ENCODE data around the gene SLC29A3. TPM values are rescaled to one million over a fixed set of nuclear protein-coding genes. Genes with fewer than 3 reads are reported as not detected.

The SLC29A3 gene
- total RNA-seq, 1 donor, result 2.5 TPM

- H3K36me3 ChIP-seq (ENCODE audit: insufficient read depth, low read length), result no peaks in the 10 kb centered on the region
- DNase-seq (ENCODE audit: insufficient read length, low spot score, missing footprints), result no peak
- no peaks in the 10 kb centered on the region for H3K9me3 ChIP-seq (ENCODE audit: low read depth, low read length)
- H3K4me1 ChIP-seq (ENCODE audit: insufficient read depth, low read length), result peaks cover 13% of the 10 kb centered on the region
- no peak overlapping the region for H2AFZ ChIP-seq (ENCODE audit: low read length)
- no peak overlapping the region for H3K4me2 ChIP-seq (ENCODE audit: insufficient read depth, low read length)
- H3K27ac ChIP-seq (ENCODE audit: low read depth, low read length), result no peak overlapping the region
- no peaks in the 10 kb centered on the region for H3K79me2 ChIP-seq (ENCODE audit: insufficient read depth, low read length)
- no peak for TF ChIP-seq CTCF (IDR thresholded peaks at IDR 0.05; ENCODE audit: extremely low read depth, low read depth, low read length)
- no peaks in the 10 kb centered on the region for H3K27me3 ChIP-seq (ENCODE audit: insufficient read depth, low read length)
- no peak overlapping the region for H3K4me3 ChIP-seq (ENCODE audit: insufficient read depth, low read length)
- H4K20me1 ChIP-seq (ENCODE audit: insufficient read depth, low read length), result no peaks in the 10 kb centered on the region
Observed at GRCh38 chr10:71359364-71360046, 40.4 kb downstream of the SLC29A3 start.

GRCh38 chr10:71360735-71361134 lies 41.7 kb downstream of the SLC29A3 start:
- no peaks in the 10 kb centered on the region for H3K79me2 ChIP-seq (ENCODE audit: insufficient read depth, low read length)
- no peak for DNase-seq (ENCODE audit: insufficient read length, low spot score, missing footprints)
- no peaks in the 10 kb centered on the region for H3K27me3 ChIP-seq (ENCODE audit: insufficient read depth, low read length)
- H3K4me2 ChIP-seq (ENCODE audit: insufficient read depth, low read length), result no peak overlapping the region
- no peak for TF ChIP-seq CTCF (IDR thresholded peaks at IDR 0.05; ENCODE audit: extremely low read depth, low read depth, low read length)
- no peaks in the 10 kb centered on the region for H3K9me3 ChIP-seq (ENCODE audit: low read depth, low read length)
- no peak overlapping the region for H3K27ac ChIP-seq (ENCODE audit: low read depth, low read length)
- no peaks in the 10 kb centered on the region for H3K36me3 ChIP-seq (ENCODE audit: insufficient read depth, low read length)
- H2AFZ ChIP-seq (ENCODE audit: low read length), result no peak overlapping the region
- no peaks in the 10 kb centered on the region for H4K20me1 ChIP-seq (ENCODE audit: insufficient read depth, low read length)
- peaks cover 9% of the 10 kb centered on the region for H3K4me1 ChIP-seq (ENCODE audit: insufficient read depth, low read length)
- no peak overlapping the region for H3K4me3 ChIP-seq (ENCODE audit: insufficient read depth, low read length)

- no peaks in the 10 kb centered on the region for H4K20me1 ChIP-seq (ENCODE audit: insufficient read depth, low read length)
- H3K9me3 ChIP-seq (ENCODE audit: low read depth, low read length), result no peaks in the 10 kb centered on the region
- no peak for DNase-seq (ENCODE audit: insufficient read length, low spot score, missing footprints)
- no peaks in the 10 kb centered on the region for H3K27me3 ChIP-seq (ENCODE audit: insufficient read depth, low read length)
- TF ChIP-seq CTCF (IDR thresholded peaks at IDR 0.05; ENCODE audit: extremely low read depth, low read depth, low read length), result no peak
- no peak overlapping the region for H3K4me2 ChIP-seq (ENCODE audit: insufficient read depth, low read length)
- H3K36me3 ChIP-seq (ENCODE audit: insufficient read depth, low read length), result no peaks in the 10 kb centered on the region
- no peak overlapping the region for H3K4me3 ChIP-seq (ENCODE audit: insufficient read depth, low read length)
- no peaks in the 10 kb centered on the region for H3K79me2 ChIP-seq (ENCODE audit: insufficient read depth, low read length)
- no peak overlapping the region for H3K27ac ChIP-seq (ENCODE audit: low read depth, low read length)
- H3K4me1 ChIP-seq (ENCODE audit: insufficient read depth, low read length), result peaks cover 9% of the 10 kb centered on the region
- H2AFZ ChIP-seq (ENCODE audit: low read length), result no peak overlapping the region
Observed at GRCh38 chr10:71361581-71361980, 42.5 kb downstream of the SLC29A3 start.

DNA sequence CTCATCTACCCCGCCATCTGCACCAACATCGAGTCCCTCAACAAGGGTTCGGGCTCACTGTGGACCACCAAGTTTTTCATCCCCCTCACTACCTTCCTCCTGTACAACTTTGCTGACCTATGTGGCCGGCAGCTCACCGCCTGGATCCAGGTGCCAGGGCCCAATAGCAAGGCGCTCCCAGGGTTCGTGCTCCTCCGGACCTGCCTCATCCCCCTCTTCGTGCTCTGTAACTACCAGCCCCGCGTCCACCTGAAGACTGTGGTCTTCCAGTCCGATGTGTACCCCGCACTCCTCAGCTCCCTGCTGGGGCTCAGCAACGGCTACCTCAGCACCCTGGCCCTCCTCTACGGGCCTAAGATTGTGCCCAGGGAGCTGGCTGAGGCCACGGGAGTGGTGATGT lies 43.1 kb downstream of the SLC29A3 start:
- no peak overlapping the region for H3K4me2 ChIP-seq (ENCODE audit: insufficient read depth, low read length)
- no peak overlapping the region for H2AFZ ChIP-seq (ENCODE audit: low read length)
- peaks cover 15% of the 10 kb centered on the region for H3K4me1 ChIP-seq (ENCODE audit: insufficient read depth, low read length)
- no peaks in the 10 kb centered on the region for H3K36me3 ChIP-seq (ENCODE audit: insufficient read depth, low read length)
- H3K9me3 ChIP-seq (ENCODE audit: low read depth, low read length), result no peaks in the 10 kb centered on the region
- TF ChIP-seq CTCF (IDR thresholded peaks at IDR 0.05; ENCODE audit: extremely low read depth, low read depth, low read length), result no peak
- no peak for DNase-seq (ENCODE audit: insufficient read length, low spot score, missing footprints)
- no peaks in the 10 kb centered on the region for H3K27me3 ChIP-seq (ENCODE audit: insufficient read depth, low read length)
- H3K4me3 ChIP-seq (ENCODE audit: insufficient read depth, low read length), result no peak overlapping the region
- H4K20me1 ChIP-seq (ENCODE audit: insufficient read depth, low read length), result no peaks in the 10 kb centered on the region
- H3K79me2 ChIP-seq (ENCODE audit: insufficient read depth, low read length), result no peaks in the 10 kb centered on the region
- H3K27ac ChIP-seq (ENCODE audit: low read depth, low read length), result no peak overlapping the region
